NCI-H345 treated with DMSO at 0.1 percent for 48 hours (cell line): ENCODE measurements around the gene MINDY1.
A peak's percentile ranks its signal among the peaks of the same experiment; 100 is the strongest.

Experiments
- DNase-seq: peaks from one replicate; lab custom pipeline; 2025; ENCODE audit not compliant: unreplicated experiment; lab: John Stamatoyannopoulos, UW

The MINDY1 gene

DNA sequence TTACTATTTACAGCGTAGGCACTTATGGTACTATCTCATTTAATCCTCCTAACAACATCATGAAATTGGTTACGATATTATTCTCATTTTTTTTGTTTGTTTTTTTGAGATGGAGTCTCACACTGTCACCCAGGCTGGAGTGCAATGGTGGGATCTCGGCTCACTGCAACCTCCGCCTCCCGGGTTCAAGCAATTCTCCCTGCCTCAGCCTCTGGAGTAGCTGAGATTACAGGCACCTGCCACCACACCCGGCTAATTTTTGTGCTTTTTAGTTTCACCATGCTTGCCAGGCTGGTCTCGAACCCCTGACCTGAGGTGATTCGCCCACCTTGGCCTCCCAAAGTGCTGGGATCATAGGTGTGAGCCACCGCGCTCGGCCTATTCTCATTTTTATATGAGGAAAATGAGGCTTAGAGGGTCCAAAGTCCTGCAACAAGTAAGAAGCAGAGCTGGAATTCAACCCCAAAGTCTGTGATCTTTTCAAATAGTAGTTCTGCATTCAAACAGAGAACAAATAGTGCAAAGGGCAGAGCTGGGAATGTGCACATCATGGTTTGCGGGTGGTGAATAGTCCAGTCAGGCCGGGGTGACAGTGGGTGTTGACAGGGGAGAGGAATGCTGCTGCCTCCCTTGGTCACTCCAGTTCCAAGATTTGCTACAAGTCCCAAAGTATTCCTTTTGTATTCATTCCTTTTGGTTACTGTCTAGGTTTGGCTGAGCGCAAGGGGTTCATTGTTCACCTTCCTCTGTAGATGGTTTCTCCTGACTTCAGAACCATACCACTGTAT is 6.2 kb upstream of the MINDY1 start:
- no peak for DNase-seq

DNA sequence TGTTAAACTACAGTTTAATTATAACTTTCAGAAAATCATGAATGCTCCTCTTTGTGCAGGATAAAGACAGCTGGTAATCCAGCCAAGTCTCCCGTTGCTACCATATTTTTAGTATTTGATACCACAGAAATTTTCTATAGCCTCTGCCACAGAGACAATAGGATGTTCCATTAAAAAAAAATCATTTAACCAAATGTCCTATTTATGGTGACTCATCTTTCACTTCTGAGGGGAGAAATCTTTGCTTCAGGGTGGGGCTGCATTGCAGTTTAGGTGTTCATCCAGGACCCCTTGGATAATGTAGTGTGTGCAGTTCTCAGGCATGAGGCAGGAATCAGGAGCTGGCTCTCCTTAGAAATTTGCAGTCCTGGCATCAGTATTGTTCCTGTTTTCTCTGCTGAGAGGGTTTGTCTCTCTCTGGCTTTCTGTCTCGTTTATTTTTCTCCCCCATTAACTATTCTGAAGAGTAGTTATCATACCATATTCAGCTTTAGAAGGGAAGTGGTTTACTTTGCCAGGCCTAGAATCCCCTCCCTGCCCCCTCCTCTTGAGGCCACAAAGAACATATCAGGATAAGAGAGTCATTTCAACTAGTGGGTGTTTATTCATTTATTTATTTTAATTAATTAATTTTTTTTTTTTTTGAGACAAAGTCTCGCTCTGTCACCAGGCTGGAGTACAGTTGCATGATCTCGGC is 4.6 kb upstream of the MINDY1 start:
- DNase-seq = no peak

DNA sequence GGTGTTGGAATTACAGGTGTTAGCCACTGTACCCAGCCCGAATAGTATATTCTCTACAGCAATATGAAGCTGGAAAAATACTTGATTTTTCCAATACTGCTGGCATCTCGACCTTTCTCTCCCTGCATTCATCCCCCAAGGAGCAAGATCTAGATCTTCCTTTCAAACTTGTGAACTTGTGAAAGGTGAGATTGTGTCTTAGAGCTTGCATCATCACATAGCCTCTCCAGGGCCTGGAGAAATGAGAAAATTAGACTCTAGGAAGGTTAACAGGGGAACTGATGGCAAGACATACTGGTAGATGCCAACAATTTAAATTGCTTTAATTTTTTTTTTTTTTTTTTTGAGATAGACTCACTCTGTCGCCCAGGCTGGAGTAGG is 3.6 kb upstream of the MINDY1 start:
- no peak for DNase-seq

DNA sequence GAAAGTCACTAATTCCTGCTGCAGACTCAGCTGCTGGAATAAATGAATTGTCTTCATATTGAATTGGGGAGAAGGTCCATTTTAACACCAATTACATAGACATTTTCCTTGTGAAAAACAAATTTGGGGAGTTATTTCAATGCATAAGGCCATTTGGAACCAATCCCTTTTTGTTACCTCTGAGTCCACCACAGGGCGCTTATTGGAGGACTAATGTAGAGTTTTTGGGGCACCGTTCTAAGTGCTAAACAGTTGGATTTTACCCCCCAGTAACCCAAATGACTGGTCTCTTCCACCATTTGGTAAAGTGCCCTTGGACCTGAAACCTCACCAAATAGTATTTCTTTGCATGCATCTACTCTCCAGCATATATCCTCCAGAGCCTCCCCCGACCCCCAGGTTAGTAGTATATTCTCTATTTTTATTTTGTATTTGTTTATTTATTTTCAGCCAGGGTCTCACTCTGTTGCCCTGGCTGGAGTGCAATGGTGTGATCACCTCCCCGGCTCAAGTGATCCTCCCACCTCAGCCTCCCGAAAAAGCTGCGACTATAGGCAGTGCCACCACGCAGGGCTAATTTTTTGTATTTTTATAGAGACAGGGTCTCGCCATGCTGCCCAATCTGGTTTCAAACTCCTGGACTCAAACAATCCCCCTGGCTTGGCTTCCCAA is 3.1 kb upstream of the MINDY1 start:
- no peak for DNase-seq

DNA sequence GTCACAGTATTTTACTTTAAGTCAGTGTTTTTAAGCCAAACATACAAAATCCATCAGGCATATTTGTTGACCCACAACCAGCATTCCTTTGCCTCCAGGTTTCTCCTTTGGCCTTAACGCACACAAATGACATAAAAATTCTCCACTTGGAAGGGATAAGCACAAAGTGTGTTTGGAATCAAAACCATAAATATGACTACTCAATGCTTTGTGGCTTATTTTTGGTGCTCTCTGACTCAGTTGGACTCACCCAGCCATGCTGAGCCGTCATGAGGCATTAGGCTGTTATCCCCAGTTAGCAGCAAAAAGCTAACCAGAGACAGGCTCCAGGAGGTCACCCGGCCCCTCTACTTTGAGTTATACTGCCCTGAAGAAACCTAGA is 2.5 kb upstream of the MINDY1 start:
- no peak for DNase-seq

DNA sequence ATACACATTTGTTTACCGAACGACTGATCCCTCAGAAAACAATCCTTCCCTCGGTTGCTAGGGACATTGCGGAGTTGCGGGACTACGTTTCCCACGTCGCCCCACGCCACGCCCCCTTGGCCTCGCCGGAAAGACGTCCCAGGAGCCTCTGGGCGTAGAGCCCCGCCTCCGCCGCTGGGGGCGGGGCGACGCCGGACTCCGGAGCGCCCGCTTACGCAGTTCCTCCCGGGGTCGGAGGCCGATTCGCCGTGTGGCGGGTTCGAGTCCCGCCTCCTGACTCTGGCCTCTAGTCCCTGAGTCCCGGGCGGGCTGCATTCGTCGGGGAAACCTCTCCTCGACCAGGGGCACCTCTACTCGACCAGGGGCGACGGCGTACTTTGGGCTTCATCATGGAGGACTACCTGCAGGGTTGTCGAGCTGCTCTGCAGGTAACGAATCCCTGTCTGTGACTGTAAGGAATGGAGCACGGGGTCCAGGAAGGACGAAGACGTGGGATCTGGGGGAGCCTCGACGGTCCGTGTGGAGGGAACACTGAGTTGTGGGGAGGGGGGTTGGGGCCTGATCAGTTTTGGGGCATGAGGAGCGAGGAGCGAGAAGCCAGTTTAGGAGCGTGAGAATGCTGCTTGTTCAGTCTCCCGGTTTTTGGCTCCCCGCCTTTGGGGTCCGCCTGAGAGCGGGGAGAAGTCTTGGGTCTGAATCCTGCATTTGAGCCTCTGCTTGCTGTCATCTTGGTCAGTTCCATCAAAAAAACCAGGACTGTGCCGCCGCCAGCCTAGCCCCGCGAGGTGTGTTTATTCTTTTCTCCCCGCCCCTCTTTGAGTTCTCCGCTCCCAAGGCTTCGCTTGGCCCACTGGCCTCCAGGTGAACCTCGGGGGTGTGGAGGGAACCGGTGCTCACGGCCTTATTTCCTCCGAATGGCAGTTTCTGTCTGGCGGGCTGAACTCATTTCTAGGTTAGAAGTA is 1.8 kb upstream of the MINDY1 start, which contains the start of gene PRUNE1:
PRUNE1 (plus strand) TSS at position 206 of the 962 bp plus-strand sequence; CDS start at position 390, 184 bp downstream.
- peak; percentile 99 for DNase-seq

DNA sequence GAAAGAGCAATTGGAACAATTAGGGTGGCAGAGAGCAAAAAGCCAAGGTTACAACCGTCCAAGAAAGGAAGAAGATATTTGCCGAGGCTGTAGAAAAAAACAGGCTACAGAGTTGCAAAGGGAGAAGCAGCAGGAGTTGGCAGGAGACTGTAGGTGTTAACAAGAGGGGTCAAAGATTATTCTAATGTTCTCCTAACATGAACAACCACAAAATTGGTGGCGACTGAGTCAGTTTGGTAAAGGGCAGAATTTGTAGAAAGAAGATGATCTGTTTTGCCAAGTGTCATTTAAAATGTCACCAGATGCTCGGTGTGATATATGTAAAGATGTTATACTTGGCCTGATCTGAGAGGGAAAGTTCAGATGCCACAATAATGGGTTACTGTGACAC is 1.1 kb upstream of the MINDY1 start:
- DNase-seq = no peak

DNA sequence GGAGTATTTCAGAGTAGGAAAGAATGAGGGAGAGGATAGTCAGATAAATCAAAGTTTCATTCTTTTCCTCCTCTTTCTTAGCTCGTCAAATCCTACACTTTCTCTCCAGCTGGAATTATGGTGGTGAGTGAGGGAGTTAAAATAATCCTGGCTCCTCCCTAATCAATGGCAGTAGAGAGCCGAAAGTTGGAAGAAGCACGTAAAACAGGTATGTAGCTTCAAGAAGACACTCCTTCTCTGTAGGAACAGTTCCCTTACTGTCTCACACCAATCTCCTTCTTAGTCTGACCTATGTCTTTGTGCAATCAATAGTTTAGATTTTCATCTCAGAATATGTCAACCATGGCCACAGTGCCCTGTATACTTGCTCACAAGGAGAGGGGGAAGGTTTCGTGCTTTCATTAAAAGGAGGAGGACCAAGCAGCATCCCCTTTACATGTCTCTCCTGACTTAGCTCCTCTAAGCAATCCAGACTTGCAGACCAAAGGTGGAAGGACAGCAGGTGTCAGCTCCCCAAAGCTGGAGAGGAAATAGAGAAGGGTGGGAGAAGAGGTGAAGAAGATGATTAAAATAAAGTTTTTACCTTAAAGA is 878 bp downstream of the MINDY1 start:
- no peak for DNase-seq

DNA sequence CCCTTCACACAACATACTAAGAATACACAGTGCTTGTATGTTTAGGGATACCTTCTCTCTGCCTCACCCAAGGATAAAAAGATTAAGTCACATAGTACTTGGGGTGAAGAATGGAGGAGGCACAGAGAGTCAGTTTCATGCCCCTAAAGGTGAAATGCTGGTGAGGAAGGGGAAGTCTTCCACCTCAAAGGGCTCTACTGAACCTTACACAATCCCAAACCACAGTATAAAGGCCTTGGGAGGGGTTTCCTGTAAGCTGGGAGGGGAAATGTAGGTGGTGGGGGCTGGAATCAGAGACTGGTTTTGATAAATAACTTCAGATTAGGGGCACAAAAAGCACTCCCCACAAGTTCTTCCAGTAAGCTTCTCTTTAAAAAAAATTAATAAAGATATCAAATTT is 3.5 kb downstream of the MINDY1 start:
- no peak for DNase-seq

DNA sequence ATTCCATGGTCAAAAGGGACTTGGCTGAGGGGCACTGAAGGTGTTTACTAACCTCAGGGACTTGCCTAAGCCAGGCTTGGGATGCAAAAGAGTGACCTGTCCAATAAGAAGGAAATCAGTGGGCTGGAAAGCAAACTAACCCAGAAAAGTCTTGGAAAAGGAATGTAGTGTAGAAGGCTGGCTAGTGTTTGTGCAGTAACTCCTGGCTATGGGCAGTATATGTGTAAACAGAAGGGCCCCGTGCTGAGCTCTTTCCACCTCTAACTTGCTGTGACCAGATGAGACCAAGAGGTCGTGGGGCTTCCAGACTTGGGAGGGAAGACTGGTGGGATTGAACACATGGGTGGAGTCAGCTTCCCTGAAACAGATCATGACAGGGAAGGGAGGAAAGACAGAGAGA is 4.1 kb downstream of the MINDY1 start:
- no peak for DNase-seq

DNA sequence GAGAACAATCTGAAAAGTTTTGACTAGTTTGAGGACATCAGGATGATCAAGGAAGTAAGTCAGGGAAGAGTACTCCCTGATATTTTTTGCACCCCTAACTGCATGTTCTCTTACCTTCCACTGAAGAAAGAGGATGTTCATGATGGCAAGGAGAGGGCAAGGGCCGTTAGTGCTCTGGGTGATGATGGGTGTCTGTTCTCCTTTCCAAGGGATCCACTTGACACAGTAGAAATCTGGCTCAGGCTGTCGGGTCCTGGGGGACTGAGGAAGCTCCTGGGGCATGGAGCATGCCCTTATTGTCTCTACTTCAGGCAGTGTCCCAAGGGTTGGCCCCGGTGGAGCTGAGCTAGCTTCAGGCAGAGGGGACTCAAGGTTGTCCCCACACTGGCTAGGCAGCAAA is 4.7 kb downstream of the MINDY1 start:
- no peak for DNase-seq

DNA sequence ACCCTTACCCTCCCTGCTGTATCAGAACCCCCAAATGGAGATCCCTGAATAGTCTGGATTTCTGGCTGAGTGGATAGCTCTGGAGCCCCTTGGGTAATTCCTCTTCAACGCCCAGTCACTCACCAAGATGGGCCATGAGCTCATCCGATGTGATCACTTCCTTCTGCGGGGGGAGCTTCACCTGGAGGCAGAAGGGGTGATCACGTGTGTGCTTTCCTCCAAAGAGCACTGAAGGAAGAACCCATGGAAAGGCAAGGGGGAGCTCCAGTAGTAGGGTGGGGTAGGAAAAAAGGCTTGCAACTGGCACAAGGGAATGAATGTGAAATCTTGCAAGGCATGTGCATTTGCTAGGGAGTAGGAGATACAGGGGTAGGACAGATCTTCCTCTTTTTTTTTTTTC is 5.1 kb downstream of the MINDY1 start:
- DNase-seq = no peak

DNA sequence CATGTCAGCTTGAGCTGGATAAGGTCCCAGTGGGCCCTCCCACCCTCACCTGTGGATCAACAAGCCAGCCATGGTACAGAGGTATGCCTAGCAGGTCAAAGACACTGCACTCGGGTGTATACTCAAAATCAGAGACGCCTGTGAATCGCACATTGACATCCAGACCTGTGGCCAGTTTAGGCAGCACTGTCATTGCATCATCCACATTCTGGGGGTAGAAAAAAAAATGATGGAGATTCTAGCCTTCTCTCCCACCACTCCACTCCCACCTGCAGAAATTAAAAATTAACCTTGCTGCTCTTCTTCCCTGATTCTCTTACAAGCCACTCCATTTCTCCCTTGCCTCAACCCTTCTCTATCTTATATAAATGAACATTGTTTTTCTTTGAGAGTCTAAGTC is 6.3 kb downstream of the MINDY1 start:
- no peak for DNase-seq

DNA sequence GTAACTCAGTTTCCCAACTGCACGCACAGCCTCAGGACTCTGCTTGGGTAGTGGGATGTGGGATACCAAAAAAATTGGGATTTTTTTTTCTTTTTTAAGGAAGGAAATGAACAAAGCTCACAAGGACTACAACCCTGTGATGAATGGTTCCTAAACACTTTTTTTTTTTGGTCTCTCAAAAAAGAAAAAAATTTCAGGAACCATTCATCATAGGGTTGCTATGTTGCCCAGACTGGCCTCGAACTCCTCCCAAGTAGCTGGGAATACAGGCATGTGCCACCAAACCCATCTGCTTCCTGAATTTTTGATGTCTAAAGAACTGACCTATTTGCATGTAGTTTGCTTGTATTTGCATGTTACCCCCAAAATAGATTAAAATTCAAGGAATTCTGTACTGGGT is 6.8 kb downstream of the MINDY1 start:
- DNase-seq = no peak

DNA sequence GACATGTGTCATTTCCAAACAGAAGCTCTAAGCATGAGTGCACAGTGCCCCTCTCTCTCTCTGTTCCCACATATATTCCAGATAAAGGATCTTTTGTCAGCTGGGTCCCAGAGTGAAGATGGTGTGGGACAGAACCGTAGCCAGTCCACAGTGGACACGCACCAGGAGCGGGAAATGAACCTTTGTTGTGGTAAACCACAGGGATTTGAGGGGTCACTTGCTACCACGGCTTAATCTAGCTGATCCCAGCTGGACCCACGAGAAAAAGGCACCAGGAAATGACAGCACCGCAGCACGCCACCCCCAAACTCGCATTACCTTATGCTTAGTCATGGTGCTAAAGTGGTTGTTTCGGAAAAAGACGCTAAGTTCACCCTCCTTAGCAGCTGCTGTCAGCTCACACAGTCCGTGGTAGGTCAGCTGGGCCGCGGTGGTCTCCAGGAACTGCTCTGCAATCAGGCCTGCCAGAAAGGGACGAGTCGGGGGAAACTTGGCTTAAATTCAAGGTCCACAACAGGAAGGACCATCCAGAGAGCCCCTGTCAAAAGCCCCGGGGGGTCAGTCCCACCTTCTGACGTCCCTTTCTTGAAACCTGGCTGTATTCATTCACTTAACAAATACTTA is 7.5 kb downstream of the MINDY1 start:
- DNase-seq = no peak

DNA sequence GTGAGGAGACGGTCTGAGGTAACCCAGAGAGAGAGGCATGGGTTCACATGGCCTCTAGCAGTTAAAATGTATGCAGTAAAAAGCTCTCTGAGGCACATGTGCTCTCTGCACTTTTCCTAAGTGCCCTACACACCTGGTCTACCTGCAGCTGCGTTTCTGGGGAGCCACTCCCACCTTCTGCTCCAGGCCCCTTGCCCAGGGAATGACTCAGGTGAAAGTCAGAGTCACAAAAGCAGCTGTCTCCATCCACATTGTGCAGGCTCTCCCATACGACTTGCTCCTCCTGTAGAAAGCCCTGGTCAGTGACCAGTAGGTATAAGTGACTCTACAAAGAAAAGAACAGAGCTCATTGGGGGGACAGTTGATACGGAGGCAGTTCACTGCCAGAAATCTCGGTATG is 8.8 kb downstream of the MINDY1 start:
- no peak for DNase-seq

DNA sequence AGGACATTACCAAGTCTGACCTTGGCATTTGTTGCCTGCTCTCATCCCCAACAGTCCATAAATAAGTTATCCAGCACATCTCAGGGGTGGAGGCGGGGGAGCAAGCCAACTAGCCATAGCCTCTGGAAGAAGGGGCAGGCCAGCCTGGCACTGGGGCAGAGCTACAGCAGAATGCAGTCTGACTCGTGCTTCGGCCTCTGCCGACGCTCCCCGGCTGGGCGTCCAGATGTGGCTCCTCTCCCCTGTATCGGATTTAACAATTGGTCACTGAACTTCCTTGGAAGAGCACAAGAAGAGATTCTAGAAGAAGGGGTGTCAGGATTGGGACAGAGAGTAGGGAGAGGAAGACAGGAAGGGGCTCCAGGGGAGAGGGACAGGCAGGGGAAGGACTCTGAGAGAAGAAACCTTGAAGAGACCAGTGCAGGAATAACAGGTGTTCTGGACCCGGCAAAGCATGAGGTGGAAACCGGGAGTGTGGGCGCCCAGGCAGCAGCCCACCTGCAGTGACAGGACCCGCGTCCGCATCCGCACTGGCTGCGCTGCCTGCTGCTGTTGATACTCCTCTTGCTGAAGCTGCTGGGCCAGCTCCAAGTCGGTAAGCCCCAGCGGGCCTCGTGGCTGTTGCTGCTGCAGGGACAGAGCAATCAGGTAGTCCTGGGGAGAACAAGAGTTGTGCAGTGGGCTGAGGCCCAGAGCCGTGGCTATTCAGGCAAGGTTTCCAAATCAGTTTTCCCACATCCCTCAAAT is 9.4 kb downstream of the MINDY1 start:
- no peak for DNase-seq

DNA sequence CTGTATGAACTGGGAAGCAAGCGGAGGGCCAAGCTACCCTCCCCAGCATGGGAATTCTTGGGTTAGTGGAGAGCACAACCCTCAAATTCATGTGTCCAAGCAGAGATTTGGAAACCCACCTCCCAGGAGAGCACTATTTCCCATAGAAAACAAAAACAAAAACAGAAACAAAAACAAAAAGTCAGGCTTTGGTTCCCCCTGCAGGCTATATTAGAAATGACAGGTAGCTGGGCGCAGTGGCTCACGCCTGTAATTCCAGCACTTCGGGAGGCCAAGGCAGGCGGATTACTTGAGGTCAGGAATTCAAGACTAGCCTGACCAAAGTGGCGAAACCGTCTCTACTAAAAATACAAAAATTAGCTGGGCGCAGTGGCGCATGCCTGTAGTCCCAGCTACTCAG is 10.8 kb downstream of the MINDY1 start:
- DNase-seq = peak; percentile 29

DNA sequence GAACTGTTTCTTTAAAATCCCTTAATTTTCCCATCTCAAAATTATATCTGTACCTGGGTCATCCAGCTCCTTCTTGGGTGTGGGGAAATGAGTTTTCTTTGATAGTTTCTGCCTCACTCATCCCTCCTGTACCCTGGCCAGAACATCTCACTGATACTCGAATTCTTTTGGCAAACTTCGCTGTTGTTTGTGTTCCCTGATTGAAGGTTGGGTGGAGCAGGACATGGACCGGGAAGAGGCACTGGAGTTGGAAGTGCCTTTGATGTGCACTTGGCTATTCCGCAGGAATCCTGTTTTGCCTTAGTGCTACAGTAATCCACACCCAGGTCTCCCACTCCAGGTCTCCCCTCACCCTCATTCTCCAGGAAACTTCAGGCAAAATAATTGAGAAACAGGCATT is 11.2 kb downstream of the MINDY1 start:
- DNase-seq = no peak

DNA sequence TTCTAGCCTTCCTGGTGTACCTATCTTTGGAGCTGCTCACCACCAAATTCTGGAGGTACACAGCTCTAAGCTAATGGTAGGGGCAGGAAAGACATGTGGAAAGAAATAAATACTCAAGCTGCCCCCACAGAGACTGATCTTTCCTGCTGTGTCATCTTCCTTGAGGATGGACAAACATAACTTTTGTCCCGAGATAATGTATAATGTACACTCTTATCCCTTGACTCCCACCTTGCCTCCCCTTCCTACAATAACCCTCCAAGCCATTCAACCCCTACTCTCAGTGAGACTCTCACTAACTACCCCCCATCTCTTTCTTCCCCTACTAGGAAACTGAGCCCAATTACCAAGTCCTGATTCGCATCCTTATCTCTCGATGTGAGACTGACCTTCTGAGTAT is 12.5 kb downstream of the MINDY1 start:
- DNase-seq = no peak
